Amniotic stem cell (primary cell): ENCODE data around the gene EXOC1.
"Not testable (repeated sequence)": the region's sequence is repeated elsewhere in the genome, so short reads cannot be mapped to it uniquely, and the experiment has no call there.

ENCODE experiments used
- DNase-seq: peaks from one replicate; lab custom pipeline; 2025; lab: John Stamatoyannopoulos, UW

Gene EXOC1

GRCh38 chr4:55907469-55907868, 54.0 kb downstream of the EXOC1 start:
- DNase-seq = no peak

- no peak for DNase-seq
Measured at GRCh38 chr4:55910140-55910539, 56.7 kb downstream of the EXOC1 start.

- DNase-seq = no peak
Measured at GRCh38 chr4:55912249-55912648, 58.8 kb downstream of the EXOC1 start.

GRCh38 chr4:55920571-55920970, 67.1 kb downstream of the EXOC1 start:
- no peak for DNase-seq

GRCh38 chr4:55921093-55921492, 67.6 kb downstream of the EXOC1 start:
- DNase-seq = no peak

- no peak for DNase-seq
Measured at GRCh38 chr4:55925241-55925640, 71.8 kb downstream of the EXOC1 start.

GRCh38 chr4:55926610-55927009, 73.2 kb downstream of the EXOC1 start:
- no peak for DNase-seq

GRCh38 chr4:55927803-55928437, 74.5 kb downstream of the EXOC1 start:
- DNase-seq = no peak

GRCh38 chr4:55928846-55929245, 75.4 kb downstream of the EXOC1 start:
- no peak for DNase-seq

GRCh38 chr4:55931043-55931442, 77.6 kb downstream of the EXOC1 start:
- no peak for DNase-seq

GRCh38 chr4:55931833-55932232, 78.4 kb downstream of the EXOC1 start:
- no peak for DNase-seq

- DNase-seq = no peak
Measured at GRCh38 chr4:55932511-55932910, 79.1 kb downstream of the EXOC1 start.

- no peak for DNase-seq
Measured at GRCh38 chr4:55933611-55934010, 80.2 kb downstream of the EXOC1 start.

GRCh38 chr4:55935907-55936306, 82.5 kb downstream of the EXOC1 start:
- DNase-seq = not testable (repeated sequence)

GRCh38 chr4:55938481-55938880, 85.0 kb downstream of the EXOC1 start:
- DNase-seq = no peak

- no peak for DNase-seq
Measured at GRCh38 chr4:55939421-55939820, 86.0 kb downstream of the EXOC1 start.

GRCh38 chr4:55941881-55942396, 88.5 kb downstream of the EXOC1 start:
- no peak for DNase-seq

- DNase-seq = no peak
Measured at GRCh38 chr4:55947254-55947882, 93.9 kb downstream of the EXOC1 start.

GRCh38 chr4:55947912-55948725, 94.7 kb downstream of the EXOC1 start:
- DNase-seq = peak; percentile 83

- peak; percentile 88 for DNase-seq
Measured at GRCh38 chr4:55948726-55949481, 95.5 kb downstream of the EXOC1 start, which contains the start of gene CEP135. Gene CEP135, plus strand, starts transcription at chr4:55948945. Its CDS starts 3,186 bp downstream, at chr4:55952131.

- DNase-seq = no peak
Measured at GRCh38 chr4:55949482-55949802, 96.0 kb downstream of the EXOC1 start.
